ENCODE data around the gene UNC5A. TPM values are rescaled to one million over a fixed set of nuclear protein-coding genes. Genes with fewer than 3 reads are reported as not detected.

Gene UNC5A
- total RNA-seq, 4 donors from 2014 or later = 0.19 TPM; not detected in 3

- Histone ChIP-seq H3K9me3 (no peaks in the 10 kb centered on the region), H3K4me3 (no peak overlapping the region), H3K36me3 (no peaks in the 10 kb centered on the region), H3K27ac (no peak overlapping the region), H3K4me1 (no peaks in the 10 kb centered on the region), H3K27me3 (peaks cover 0 to 74% (median 0%) of the 10 kb centered on the region in 4 donors)
- no CpG with 5 or more reads among the region's 21 CpGs for WGBS, 2 donors
- DNase-seq = no peak
- intact Hi-C loops (cut with DNase I) = no loop called here
- no peak for TF ChIP-seq CTCF (IDR thresholded peaks at IDR 0.05)
These were observed 67.5 kb downstream of the UNC5A start for GRCh38 chr5:176877793-176878331.

DNA sequence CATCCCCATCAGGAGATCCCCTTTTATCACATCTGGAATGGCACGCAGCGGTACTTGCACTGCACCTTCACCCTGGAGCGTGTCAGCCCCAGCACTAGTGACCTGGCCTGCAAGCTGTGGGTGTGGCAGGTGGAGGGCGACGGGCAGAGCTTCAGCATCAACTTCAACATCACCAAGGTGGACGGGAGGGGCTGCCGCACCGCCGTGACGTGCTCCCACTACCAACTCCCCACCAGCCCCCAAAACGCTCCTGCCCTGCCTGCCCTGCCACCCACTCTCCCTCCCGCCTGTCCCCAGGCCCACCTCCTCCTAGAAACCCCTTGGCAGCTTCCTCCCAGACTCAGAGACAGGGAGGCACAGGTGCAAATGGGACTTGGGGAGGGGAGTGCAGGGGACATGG is 68.1 kb downstream of the UNC5A start:
- no peaks in the 10 kb centered on the region for H3K9me3 ChIP-seq
- intact Hi-C loops (cut with DNase I) = no loop called here
- H3K27ac ChIP-seq = no peak overlapping the region
- peaks cover 0 to 72% (median 0%) of the 10 kb centered on the region in 4 donors for H3K27me3 ChIP-seq
- 60% methylated on average over 3 of the region's 12 CpGs; no CpG with 5 or more reads in 1 of the 2 donors for WGBS, 2 donors
- DNase-seq = no peak
- no peaks in the 10 kb centered on the region for H3K4me1 ChIP-seq
- TF ChIP-seq POLR2A (IDR thresholded peaks at IDR 0.05) (no peak), CTCF (IDR thresholded peaks at IDR 0.05) (no peak)
- H3K36me3 ChIP-seq = no peaks in the 10 kb centered on the region
- H3K4me3 ChIP-seq = no peak overlapping the region

- H3K4me3 ChIP-seq = no peak overlapping the region
- TF ChIP-seq CTCF (IDR thresholded peaks at IDR 0.05) = no peak
- no peak for TF ChIP-seq POLR2A (IDR thresholded peaks at IDR 0.05)
- H3K9me3 ChIP-seq = no peaks in the 10 kb centered on the region
- 55 to 70% methylated on average over 4 to 9 of the region's 23 CpGs for WGBS, 2 donors
- intact Hi-C loops (cut with DNase I) = no loop called here
- H3K4me1 ChIP-seq = no peaks in the 10 kb centered on the region
- no peaks in the 10 kb centered on the region for H3K36me3 ChIP-seq
- H3K27me3 ChIP-seq = peaks cover 0 to 66% (median 0%) of the 10 kb centered on the region in 4 donors
- DNase-seq = no peak
- H3K27ac ChIP-seq = no peak overlapping the region
These were observed 68.7 kb downstream of the UNC5A start for GRCh38 chr5:176878906-176879662.

- peaks cover 0 to 59% (median 0%) of the 10 kb centered on the region in 4 donors for H3K27me3 ChIP-seq
- H3K27ac ChIP-seq = no peak overlapping the region
- DNase-seq = no peak
- TF ChIP-seq CTCF (IDR thresholded peaks at IDR 0.05) (no peak), POLR2A (IDR thresholded peaks at IDR 0.05) (no peak)
- intact Hi-C loops (cut with DNase I) = no loop called here
- H3K36me3 ChIP-seq = no peaks in the 10 kb centered on the region
- H3K4me3 ChIP-seq = no peak overlapping the region
- 23 to 82% methylated on average over 3 to 4 of the region's 23 CpGs for WGBS, 2 donors
- no peaks in the 10 kb centered on the region for H3K9me3 ChIP-seq
- H3K4me1 ChIP-seq = no peaks in the 10 kb centered on the region
These were observed 69.5 kb downstream of the UNC5A start for GRCh38 chr5:176879663-176880361.
